ENCODE data around the gene EXOC6.

Gene EXOC6

GRCh38 chr10:92834986-92835385, 13.3 kb upstream of the EXOC6 start:
- DNase-seq = no peak

GRCh38 chr10:92837456-92837855, 10.9 kb upstream of the EXOC6 start:
- DNase-seq = no peak

DNA sequence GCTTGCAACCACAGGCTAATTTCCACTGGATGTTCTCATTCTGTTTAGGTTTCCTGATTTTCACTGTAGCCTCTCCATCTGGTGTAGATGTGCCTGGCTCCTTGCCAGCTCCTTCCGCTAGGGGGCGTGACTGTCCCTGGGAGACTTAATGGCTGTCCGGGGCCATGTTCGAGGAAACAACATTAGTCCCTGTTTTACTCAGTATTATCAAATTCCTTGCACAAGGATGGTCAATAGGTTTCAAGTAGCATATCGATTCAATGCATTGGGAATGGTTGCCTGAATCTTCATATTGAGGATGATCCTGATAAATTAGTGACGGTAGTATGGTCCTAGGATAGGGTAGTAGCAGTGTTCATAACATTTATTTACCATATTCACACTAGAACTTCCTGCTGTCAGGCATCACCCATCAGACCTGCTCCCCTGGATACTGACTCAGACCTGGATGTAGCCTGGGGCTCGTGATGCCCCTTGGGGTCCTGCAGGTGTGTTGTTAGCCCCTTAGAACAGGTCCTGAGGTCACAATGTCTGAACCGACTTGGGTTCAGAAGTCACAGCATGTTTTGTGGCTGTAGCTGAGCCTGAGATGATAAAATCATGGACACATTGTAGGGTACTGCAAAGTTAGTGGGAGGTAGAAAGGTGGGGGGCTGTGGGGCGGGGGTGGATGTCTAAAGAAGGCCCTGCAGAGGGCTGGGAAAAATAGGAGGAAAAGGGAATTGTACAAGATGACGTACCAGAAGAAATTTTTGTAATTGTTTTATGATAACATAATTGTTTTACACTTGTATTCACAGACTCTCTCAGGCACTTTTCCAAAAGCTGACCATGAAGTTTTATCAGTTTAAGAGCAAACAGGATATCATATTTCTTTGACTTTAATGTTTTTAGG, 8.9 kb upstream of the EXOC6 start:
- DNase-seq = peak; percentile 50

- no peak for DNase-seq
Measured at GRCh38 chr10:92844746-92845145, 3.6 kb upstream of the EXOC6 start.

DNA sequence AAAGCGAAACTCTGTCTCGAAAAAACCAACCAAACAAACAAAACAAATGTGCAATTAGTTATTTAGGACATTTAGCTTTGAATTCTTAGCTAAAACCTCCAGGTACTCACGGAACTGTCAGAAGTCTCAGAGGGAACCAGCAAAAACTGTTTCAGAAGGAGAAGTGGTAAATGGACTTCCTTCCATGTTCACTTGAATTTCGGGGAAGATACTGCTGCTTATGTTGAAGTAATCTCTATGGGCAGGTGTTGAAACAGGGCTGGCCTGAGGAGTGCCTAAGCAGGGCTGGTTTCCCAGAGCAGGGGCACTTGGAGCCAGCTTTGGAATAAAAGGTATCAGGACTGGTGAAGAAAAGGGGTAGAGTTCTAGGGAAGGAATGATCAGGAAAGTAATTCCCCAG, 2.4 kb upstream of the EXOC6 start:
- DNase-seq = no peak

- DNase-seq = no peak
Measured at GRCh38 chr10:92846344-92846743, 2.0 kb upstream of the EXOC6 start.

- DNase-seq = no peak
Measured at GRCh38 chr10:92846854-92847201, 1.5 kb upstream of the EXOC6 start.

DNA sequence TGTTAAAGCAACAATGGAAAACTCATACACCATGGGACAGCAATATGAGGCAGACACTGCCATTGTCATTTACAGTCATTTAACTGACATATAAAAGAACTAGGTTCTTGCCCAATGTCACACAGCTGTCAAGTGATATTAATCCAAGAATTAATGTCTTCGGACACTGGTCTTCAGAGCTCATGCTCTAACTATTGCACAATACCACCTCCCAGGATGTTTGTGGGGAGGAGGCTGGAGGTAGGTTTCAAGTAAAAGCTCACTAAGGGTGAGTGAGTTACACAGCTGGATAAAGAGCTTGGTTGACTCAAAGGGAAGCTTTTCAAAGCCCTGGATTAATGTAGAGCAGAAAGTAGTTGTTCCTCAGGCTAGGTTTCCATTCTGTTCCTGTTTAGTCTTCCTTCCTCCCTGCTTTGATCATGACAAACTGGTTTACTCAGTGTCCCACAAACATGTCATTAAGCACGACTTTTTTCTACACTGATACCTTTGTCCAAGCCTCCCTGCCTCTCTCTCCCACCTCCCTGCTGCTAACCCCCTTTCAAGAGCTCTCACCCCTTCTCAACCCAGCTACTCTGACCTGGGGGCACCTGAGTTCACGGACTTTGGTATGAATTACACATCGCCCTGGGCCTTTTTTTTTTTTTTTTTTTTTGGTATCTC, 987 bp upstream of the EXOC6 start:
- no peak for DNase-seq

GRCh38 chr10:92848037-92848440, 281 bp upstream of the EXOC6 start:
- no peak for DNase-seq

- no peak for DNase-seq
Measured at GRCh38 chr10:92849234-92849525, 860 bp downstream of the EXOC6 start.

DNA sequence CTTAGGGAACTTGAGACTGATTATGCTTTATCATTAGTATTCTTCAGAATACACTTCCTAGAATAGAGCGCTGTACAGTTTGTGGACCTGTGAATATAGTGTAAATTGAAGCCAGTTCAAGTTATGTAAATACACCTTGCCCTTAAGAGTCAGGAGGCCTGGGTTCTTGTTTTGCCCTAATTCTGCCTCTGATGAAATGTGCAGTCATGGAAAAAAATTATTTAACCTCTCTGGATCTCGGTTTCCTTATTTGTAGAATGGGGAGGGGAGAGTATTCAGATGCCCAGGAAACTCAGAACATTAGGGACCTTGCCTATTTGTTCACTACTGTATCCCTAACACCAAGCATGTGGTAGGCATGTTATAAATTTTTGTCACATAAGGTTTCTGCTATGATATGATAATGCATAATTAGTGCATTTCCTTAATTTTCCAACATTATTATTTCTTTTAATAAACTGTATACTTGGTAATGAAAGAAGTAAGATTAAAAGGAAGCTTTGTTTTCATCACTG, 1.3 kb downstream of the EXOC6 start:
- DNase-seq = no peak

GRCh38 chr10:92850185-92850584, 1.9 kb downstream of the EXOC6 start:
- no peak for DNase-seq

GRCh38 chr10:92851003-92851402, 2.7 kb downstream of the EXOC6 start:
- DNase-seq = no peak

DNA sequence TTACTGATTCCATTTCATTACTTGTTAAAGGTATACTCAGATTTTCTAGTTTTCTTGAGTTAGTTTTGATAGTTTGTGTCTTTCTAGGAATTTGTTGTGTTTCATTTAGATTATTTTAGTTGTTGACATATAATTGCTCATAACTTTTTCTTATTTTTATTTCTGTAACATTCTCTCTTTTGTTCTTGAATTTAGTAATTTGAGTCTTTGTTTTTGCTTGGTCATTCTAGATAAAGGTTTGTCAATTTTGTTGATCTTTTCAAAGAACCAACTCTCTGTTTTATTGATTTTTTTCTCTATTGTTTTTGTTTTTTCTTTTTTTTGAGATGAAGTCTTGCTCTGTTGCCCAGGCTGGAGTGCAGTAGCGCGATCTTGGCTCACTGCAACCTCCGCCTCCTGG, 7.2 kb downstream of the EXOC6 start:
- no peak for DNase-seq

GRCh38 chr10:92857904-92858514, 9.7 kb downstream of the EXOC6 start:
- no peak for DNase-seq

DNA sequence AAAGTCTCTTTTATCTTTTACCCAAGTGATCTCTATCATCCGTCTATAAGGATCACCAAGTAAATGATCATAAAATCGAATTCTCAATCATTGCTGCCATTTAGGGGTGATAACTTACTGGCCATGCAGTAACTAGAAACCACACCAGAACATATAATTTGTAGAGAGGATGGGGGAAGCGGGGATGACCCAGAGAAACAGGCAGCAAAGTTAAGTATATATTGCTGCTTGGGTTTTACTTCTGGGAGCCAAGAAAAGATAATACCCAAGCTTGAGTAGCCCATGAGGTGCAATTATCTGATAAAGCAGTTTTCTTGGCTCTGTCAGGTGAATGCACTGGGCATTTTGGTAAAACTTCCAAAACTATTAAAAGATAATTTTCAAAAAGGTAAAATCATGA, 18.9 kb downstream of the EXOC6 start:
- DNase-seq = no peak

- DNase-seq = no peak
Measured at GRCh38 chr10:92868036-92868435, 19.7 kb downstream of the EXOC6 start.

- DNase-seq = no peak
Measured at GRCh38 chr10:92868557-92868956, 20.2 kb downstream of the EXOC6 start.

DNA sequence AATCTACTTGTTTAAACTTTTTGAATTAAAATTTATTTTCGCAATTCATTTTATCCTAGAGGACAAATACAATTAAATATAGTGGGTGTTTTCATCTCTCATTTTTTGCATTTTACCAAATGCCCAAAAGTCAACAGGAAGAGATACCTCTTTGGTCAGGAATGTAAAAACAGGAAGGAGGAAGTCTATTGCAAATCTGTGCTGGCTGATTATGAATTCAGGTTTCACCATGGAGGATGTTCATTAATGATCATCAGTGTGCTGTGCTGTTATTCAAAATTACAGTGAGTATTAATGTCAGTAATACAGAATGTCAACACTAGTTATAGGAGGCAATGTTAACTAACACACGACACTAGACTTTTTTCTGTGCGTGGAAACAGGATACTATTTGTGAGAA, 24.7 kb downstream of the EXOC6 start:
- no peak for DNase-seq

DNA sequence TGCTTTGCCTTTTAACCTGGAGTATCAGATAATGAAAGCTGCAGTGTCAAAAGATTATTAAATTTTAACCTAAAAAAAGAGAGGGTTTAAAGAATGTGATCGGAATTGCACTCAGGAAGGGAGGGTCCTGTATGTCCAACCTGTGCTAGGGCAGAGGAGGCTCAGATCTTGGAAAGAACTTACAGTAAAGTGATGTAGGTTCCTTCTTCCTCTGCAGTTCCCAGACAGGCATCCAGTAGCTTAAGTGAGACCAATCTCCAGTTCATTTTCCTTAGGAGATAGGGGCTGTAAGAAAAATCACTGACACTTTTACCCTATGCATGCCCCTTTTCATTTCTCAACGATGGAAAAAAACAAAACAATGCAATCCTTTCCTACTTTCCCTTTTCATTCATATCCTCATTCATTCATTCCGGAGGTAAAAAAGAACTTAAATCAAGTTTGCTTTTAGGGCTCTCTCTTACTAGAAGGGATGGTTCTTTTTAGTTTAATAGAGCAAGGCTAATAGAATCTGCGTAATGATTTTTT, 28.3 kb downstream of the EXOC6 start:
- no peak for DNase-seq

DNA sequence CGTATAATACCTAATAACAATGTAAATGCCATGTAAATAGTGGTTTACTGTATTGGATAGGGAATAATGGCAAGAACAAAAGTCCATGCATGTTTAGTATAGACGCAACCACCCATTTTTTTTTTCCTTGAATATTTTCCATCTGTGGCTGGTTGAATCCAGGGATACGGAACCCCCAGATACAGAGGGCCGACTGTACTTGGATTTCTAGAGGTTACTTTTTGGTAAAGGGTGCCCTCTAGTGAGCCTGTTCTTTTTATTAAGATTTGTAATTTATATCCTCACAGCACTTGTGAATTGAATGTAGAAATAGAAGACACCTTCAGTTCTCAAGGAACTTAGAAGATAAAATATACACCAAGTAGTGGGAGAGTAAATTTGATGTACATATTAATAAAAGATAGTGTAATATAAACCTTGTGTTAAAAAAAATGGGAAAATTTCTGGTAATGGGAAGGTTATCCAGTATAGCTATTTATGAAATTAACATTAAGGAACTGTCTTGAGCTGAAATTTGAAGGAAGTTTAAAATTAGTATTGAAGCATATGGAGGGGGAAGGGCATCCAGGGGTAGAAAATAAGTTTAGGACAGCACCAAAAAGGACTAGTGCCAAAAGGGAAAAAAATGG, 32.0 kb downstream of the EXOC6 start:
- no peak for DNase-seq

DNA sequence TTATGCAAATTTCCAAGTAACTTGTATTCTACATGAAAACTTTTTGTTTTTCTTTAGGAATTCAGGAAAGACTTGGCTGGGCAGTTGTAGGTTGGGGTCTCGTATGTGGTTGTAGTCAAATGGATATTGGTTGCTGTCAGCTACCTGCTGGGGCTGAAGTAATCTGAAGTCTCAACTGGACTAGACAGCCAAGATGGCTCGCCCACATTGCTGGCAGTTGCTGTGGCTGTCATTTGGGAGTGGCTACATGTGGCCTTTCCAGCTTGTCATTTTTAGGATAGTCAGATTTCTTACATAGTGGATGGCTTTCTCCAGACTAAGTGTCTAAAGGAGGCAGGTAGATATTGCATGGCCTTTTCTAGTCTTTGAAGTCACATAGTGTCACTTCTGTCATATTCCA, 32.6 kb downstream of the EXOC6 start:
- no peak for DNase-seq

DNA sequence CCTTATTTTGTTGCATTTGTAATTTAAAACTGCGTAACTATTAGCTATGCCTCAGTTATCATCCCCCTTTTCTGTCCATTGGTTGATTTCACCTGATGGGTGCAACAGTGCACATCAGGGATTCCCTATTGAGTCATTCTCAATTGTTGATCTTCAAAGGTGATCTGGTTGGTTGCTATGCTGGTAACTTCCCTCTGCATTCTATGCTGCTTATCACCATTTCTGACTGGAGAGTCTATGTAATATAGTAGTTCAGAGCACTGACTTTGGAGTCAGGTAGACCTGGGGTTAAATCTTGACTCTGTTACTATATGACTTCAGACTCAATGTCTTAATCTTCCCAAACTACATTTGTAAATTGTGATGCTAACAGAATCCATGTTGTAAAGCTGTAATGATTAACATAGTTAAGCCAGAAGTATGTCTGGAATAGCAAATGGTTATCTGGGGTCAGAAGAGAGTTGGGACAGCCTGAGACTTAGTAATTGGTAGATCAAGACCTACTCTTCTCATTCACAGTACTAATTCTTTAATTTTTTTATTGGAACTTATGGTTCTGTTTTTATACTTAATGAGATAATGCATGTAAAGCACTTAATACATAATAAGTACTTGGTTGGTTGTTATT, 38.1 kb downstream of the EXOC6 start:
- no peak for DNase-seq

All from activated naive CD4-positive, alpha-beta T cell treated with Interleukin-2 at 50 U/mL for 16 hours (primary cell).